IMR-90 (cell line): ENCODE results near the gene LEF1. TPM values are rescaled to one million over a fixed set of nuclear protein-coding genes. Genes with fewer than 3 reads are reported as not detected.

Source experiments
- ATAC-seq: fragments of 200-7000 bp; cut with Tn5 transposase; 2 replicates; pipeline ENCODE4 v1.9.1; 2020; ENCODE audit warnings: low read depth, mild to moderate bottlenecking, moderate library complexity
- BruUV-seq: library from RNA; stranded (reverse); fragments of 400-500 nt; replicated peaks from 2 replicates; lab custom pipeline; 2021; lab: Mats Ljungman, UMichigan
- CTCF ChIA-PET: fragments of 300-600 bp; formaldehyde crosslinking; extraction: SDS; loops from one replicate; lab custom pipeline; 2021; ENCODE audit warnings: antibody characterized with exemption; lab: Yijun Ruan, JAX
- POLR2A ChIA-PET: fragments of 300-600 bp; sonication (Branson Sonifier 250); formaldehyde crosslinking; loops from one replicate; lab custom pipeline; 2022; ENCODE audit warnings: antibody characterized with exemption; ENCODE audit not compliant: unreplicated experiment; lab: Charles Lee
- DNase-seq: peaks from one replicate; pipeline ENCODE4 v3.0.0; 2013
- H2AFZ ChIP-seq: replicated peaks from 2 replicates; pipeline ENCODE3; 2013; ENCODE audit warnings: low read length, mild to moderate bottlenecking; ENCODE audit not compliant: poor library complexity
- H2AK5ac ChIP-seq: 2 replicates; pipeline ENCODE4 v1.6.1; 2013; ENCODE audit warnings: low read depth, low read length, inconsistent platforms
- H2AK9ac ChIP-seq: replicated peaks from 2 replicates; pipeline ENCODE3; 2013; ENCODE audit warnings: mild to moderate bottlenecking, low read depth, low read length, moderate library complexity; ENCODE audit not compliant: poor library complexity
- H2BK120ac ChIP-seq: 2 replicates; pipeline ENCODE4 v1.6.1; 2013; ENCODE audit warnings: low read depth, low read length, inconsistent platforms
- H2BK15ac ChIP-seq: 3 replicates; pipeline ENCODE4 v1.6.1; 2013; ENCODE audit warnings: low read depth, low read length, inconsistent platforms
- H2BK20ac ChIP-seq: 2 replicates; pipeline ENCODE4 v1.6.1; 2013; ENCODE audit warnings: low read depth, mild to moderate bottlenecking, inconsistent platforms, low read length, moderate library complexity
- H2BK5ac ChIP-seq: 2 replicates; pipeline ENCODE4 v1.6.1; 2013; ENCODE audit warnings: mild to moderate bottlenecking, low read depth, low read length, inconsistent platforms; ENCODE audit not compliant: poor library complexity, severe bottlenecking
- H3K14ac ChIP-seq: replicated peaks from 2 replicates; pipeline ENCODE4 v1.6.1; 2013; ENCODE audit warnings: low read depth, low read length, inconsistent platforms
- H3K18ac ChIP-seq: 2 replicates; pipeline ENCODE4 v1.6.1; 2013; ENCODE audit warnings: low read depth, low read length, control low read depth
- H3K23ac ChIP-seq: 2 replicates; pipeline ENCODE4 v1.6.1; 2013; ENCODE audit warnings: low read depth, low read length, inconsistent platforms
- H3K27ac ChIP-seq: 2 replicates; pipeline ENCODE4 v1.5.1; 2013; ENCODE audit warnings: mild to moderate bottlenecking, control low read depth, low read length; ENCODE audit not compliant: insufficient read depth
- H3K27me3 ChIP-seq: 2 replicates; pipeline ENCODE4 v1.6.1; 2013; ENCODE audit warnings: low read length; ENCODE audit not compliant: control insufficient read depth, insufficient read depth
- H3K36me3 ChIP-seq: 2 replicates; pipeline ENCODE4 v1.6.1; 2013; ENCODE audit warnings: low read length, mixed read lengths; ENCODE audit not compliant: control insufficient read depth, insufficient read depth
- H3K4ac ChIP-seq: 2 replicates; pipeline ENCODE4 v1.6.1; 2013; ENCODE audit warnings: low read depth, low read length, inconsistent platforms
- H3K4me1 ChIP-seq: 2 replicates; pipeline ENCODE4 v1.6.1; 2013; ENCODE audit warnings: low read length, mixed read lengths; ENCODE audit not compliant: control insufficient read depth, insufficient read depth
- H3K4me2 ChIP-seq: 2 replicates; pipeline ENCODE4 v1.6.1; 2013; ENCODE audit warnings: low read depth, mild to moderate bottlenecking, control low read depth, low read length, moderate library complexity
- H3K4me3 ChIP-seq: 2 replicates; pipeline ENCODE4 v1.5.1; 2013; ENCODE audit warnings: low read depth, mild to moderate bottlenecking, control low read depth, low read length, moderate library complexity; ENCODE audit not compliant: insufficient read depth
- H3K56ac ChIP-seq: 2 replicates; pipeline ENCODE4 v1.6.1; 2013; ENCODE audit warnings: low read length, inconsistent platforms; ENCODE audit not compliant: insufficient read depth; ENCODE audit errors: extremely low read depth
- H3K79me1 ChIP-seq, 2 experiments: 2 replicates each; pipeline ENCODE4 v1.6.1; 2013; ENCODE audit warnings: low read length in 2 of 2, inconsistent platforms in 1 of 2, low read depth in 1 of 2
- H3K9ac ChIP-seq: 2 replicates; pipeline ENCODE4 v1.6.1; 2013; ENCODE audit warnings: low read depth, low read length, control low read depth
- H3K9me1 ChIP-seq: 2 replicates; pipeline ENCODE4 v1.6.1; 2013; ENCODE audit warnings: low read length, inconsistent platforms; ENCODE audit not compliant: insufficient read depth
- H3K9me3 ChIP-seq: 2 replicates; pipeline ENCODE4 v1.6.1; 2013; ENCODE audit warnings: low read length; ENCODE audit not compliant: control insufficient read depth, insufficient read depth
- H4K20me1 ChIP-seq: 2 replicates; pipeline ENCODE4 v1.6.1; 2013; ENCODE audit warnings: low read length, inconsistent platforms; ENCODE audit not compliant: insufficient read depth
- H4K5ac ChIP-seq: 2 replicates; pipeline ENCODE4 v1.6.1; 2013; ENCODE audit warnings: mild to moderate bottlenecking, low read depth, low read length, control low read depth
- H4K8ac ChIP-seq, 2 experiments: 2 replicates each; pipeline ENCODE4 v1.6.1; 2013; ENCODE audit warnings: low read depth in 2 of 2, low read length in 2 of 2, control low read depth in 1 of 2, inconsistent platforms in 1 of 2
- H4K91ac ChIP-seq: 2 replicates; pipeline ENCODE4 v1.6.1; 2013; ENCODE audit warnings: low read depth, low read length, inconsistent platforms; ENCODE audit not compliant: insufficient read depth
- CEBPB ChIP-seq: IDR thresholded peaks from 2 replicates; pipeline ENCODE4 v1.6.1; 2012; ENCODE audit warnings: low read depth, low read length, improper control_type of control experiment
- CHD1 ChIP-seq: IDR thresholded peaks from 2 replicates; pipeline ENCODE4 v1.6.1; 2012; ENCODE audit warnings: low read depth, low read length, improper control_type of control experiment
- RCOR1 ChIP-seq: IDR thresholded peaks from 2 replicates; pipeline ENCODE4 v1.6.1; 2012; ENCODE audit warnings: mild to moderate bottlenecking, low read length, improper control_type of control experiment; ENCODE audit not compliant: insufficient replicate concordance
- RFX5 ChIP-seq: IDR thresholded peaks from 2 replicates; pipeline ENCODE4 v1.8.0; 2012; ENCODE audit warnings: low read depth, mild to moderate bottlenecking, low read length, moderate library complexity
- SMC3 ChIP-seq: fragments of 150-350 bp; IDR thresholded peaks from 2 replicates; pipeline ENCODE4 v1.6.1; 2016; ENCODE audit warnings: low read depth, mild to moderate bottlenecking, antibody characterized with exemption, low read length, moderate library complexity
- WGBS, 2 experiments: methylation state at CpG; one replicate each; pipeline versions ENCODE4 v1.1.5 to v1.1.7; 2013; ENCODE audit warnings: missing lambda C conversion rate in 2 of 2; ENCODE audit not compliant: insufficient read length in 1 of 2; ENCODE audit errors: extremely low coverage in 2 of 2; 5-methylcytosine and 5-hydroxymethylcytosine counted together
- dilution Hi-C: fragments of 300-500 bp; cut with HindIII; formaldehyde crosslinking; loops from one replicate; pipeline ENCODE4 v1.14.3; 2018; ENCODE audit warnings: low sequenced_read_pairs; ENCODE audit not compliant: unreplicated experiment
- in situ Hi-C: fragments of 300-500 bp; cut with MboI; formaldehyde crosslinking; loops from 3 replicates; pipeline ENCODE4 v1.14.3; 2019; ENCODE audit warnings: low sequenced_read_pairs, inconsistent platforms, mixed read lengths
- intact Hi-C: fragments of 100-400 bp; cut with micrococcal nuclease; formaldehyde crosslinking; loops from 2 replicates; pipeline ENCODE4 v1.10.0; 2022
- polyA plus RNA-seq, 3 experiments: library from polyadenylated mRNA; depleted of rRNA; stranded (reverse); fragments of >200 nt; gene quantifications; 2 replicates each; pipeline ENCODE4 v1.2.3, GENCODE V29; 2012; ENCODE audit warnings: low replicate concordance in 1 of 3
- total RNA-seq: library from RNA; depleted of rRNA; stranded (reverse); fragments of >200 nt; gene quantifications from 2 replicates; pipeline ENCODE4 v1.2.3, GENCODE V29; 2012

Gene LEF1
- total and polyA plus RNA-seq, 2 of the 4 experiments (the other 2 are of a cell fraction), result 1.7 to 1.8 TPM

DNA sequence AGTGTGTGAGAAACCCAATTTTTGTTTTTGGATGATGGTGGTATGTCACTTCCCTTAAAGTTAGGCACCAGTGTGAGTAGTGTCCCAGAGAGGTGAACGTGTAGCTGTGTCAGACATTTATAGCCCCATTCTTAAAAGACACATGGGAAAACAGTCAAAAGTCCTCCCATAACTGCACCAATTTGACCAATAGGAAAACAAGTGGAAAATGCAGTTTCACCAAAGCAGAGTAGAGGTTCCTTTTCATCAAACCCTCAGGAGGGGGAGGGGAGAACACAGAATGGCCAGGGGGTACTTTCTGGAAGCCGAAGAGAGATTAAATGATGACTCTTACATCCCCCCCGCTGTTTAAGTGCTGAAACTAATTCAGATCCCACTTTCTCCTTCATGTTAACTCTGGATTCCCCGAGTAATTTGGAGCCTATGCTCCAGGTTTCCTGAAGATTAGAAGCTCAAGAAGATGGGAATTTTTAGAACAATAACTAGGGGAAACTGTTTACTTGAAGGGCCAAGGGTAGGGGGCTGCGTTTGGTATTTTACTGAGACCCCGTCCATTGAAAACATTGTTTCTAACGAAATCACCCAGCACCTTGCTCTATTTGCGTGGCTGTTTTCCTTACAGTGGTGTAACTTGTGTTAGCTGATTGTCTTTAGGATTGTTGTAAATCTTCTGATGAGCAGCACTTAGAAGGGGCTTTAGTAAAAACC lies 2.1 kb upstream of the LEF1 start:
- H2BK120ac ChIP-seq, result no peak overlapping the region
- no peak overlapping the region for H2AFZ ChIP-seq
- dilution Hi-C loops (no loop called here), in situ Hi-C loops (no loop called here), intact Hi-C loops (no loop called here)
- no peak overlapping the region for H3K18ac ChIP-seq
- no peaks in the 10 kb centered on the region for H3K36me3 ChIP-seq
- H3K4me1 ChIP-seq, result peaks cover 2% of the 10 kb centered on the region; the same call in 1 of the 2 replicates
- H4K5ac ChIP-seq, result no peak overlapping the region
- BruUV-seq, result no TSS peak
- H3K9ac ChIP-seq, result no peak overlapping the region
- H3K4me3 ChIP-seq, result no peak overlapping the region
- ChIA-PET POLR2A (interaction anchor here (0.6 kb wide), 1 partner anchor 355 kb away, joined by 3 read pairs; no protein-coding TSS in a partner anchor), CTCF (no interaction called here)
- DNase-seq, result no peak
- no peaks in the 10 kb centered on the region for H3K9me1 ChIP-seq
- H4K20me1 ChIP-seq, result no peaks in the 10 kb centered on the region
- no peak overlapping the region for H4K91ac ChIP-seq
- H3K9me3 ChIP-seq, result peaks cover 5% of the 10 kb centered on the region; the same call in 1 of the 2 replicates
- no peak overlapping the region for H3K27ac ChIP-seq
- no peaks in the 10 kb centered on the region for H3K79me1 ChIP-seq
- no peak overlapping the region for H3K56ac ChIP-seq
- H3K23ac ChIP-seq, result no peak overlapping the region
- peaks cover 86% of the 10 kb centered on the region for H3K27me3 ChIP-seq
- no peak for ATAC-seq
- H2BK5ac ChIP-seq, result no peak overlapping the region
- TF ChIP-seq SMC3 (no peak), RFX5 (no peak), CEBPB (no peak), RCOR1 (no peak), CHD1 (no peak)
- H4K8ac ChIP-seq, result no peak overlapping the region
- no peak overlapping the region for H3K4me2 ChIP-seq
- no peak overlapping the region for H2BK15ac ChIP-seq
- H2AK5ac ChIP-seq, result no peak overlapping the region
- no CpG with 5 or more reads among the region's 8 CpGs for WGBS, 2 experiments
- no peak overlapping the region for H2BK20ac ChIP-seq
- no peak overlapping the region for H2AK9ac ChIP-seq
- H3K4ac ChIP-seq, result no peak overlapping the region
- H3K14ac ChIP-seq, result no peak overlapping the region
